Mesenchymal stem cell (in vitro differentiated cells and primary cell): ENCODE data around the gene DRC7.

Experiments used
- DNase-seq: peaks from one replicate; pipeline ENCODE4 v3.0.0-alpha.2; 2013
- H2AFZ ChIP-seq: one replicate; pipeline ENCODE4 v1.6.1; 2013; ENCODE audit warnings: low read depth, mild to moderate bottlenecking, control low read depth, inconsistent platforms, low read length, moderate library complexity
- H2AK5ac ChIP-seq: 2 replicates; pipeline ENCODE4 v1.6.1; 2013; ENCODE audit warnings: low read length, moderate library complexity, mild to moderate bottlenecking, inconsistent platforms; ENCODE audit not compliant: severe bottlenecking
- H2BK120ac ChIP-seq: one replicate; pipeline ENCODE4 v1.6.1; 2013; ENCODE audit warnings: low read depth, mild to moderate bottlenecking, inconsistent platforms, low read length, moderate library complexity
- H2BK12ac ChIP-seq, 2 experiments: one replicate each; pipeline ENCODE4 v1.6.1; 2013; ENCODE audit warnings: inconsistent platforms in 2 of 2, low read length in 2 of 2, mild to moderate bottlenecking in 2 of 2, moderate library complexity in 2 of 2, control low read depth in 1 of 2
- H2BK15ac ChIP-seq: one replicate; pipeline ENCODE4 v1.6.1; 2013; ENCODE audit warnings: mild to moderate bottlenecking, low read depth, inconsistent platforms; ENCODE audit not compliant: poor library complexity, severe bottlenecking
- H2BK5ac ChIP-seq: 2 replicates; pipeline ENCODE4 v1.6.1; 2013; ENCODE audit warnings: low read depth, mild to moderate bottlenecking, low read length, control low read depth, inconsistent platforms; ENCODE audit not compliant: poor library complexity, severe bottlenecking
- H3K14ac ChIP-seq, 2 experiments: one replicate each; pipeline ENCODE4 v1.6.1; 2013; ENCODE audit warnings: inconsistent platforms in 2 of 2, low read length in 2 of 2, control low read depth in 1 of 2, mild to moderate bottlenecking in 1 of 2, moderate library complexity in 1 of 2
- H3K18ac ChIP-seq, 2 experiments: one replicate each; pipeline ENCODE4 v1.6.1; 2013; ENCODE audit warnings: inconsistent platforms in 2 of 2, low read length in 2 of 2, control low read depth in 1 of 2, low read depth in 1 of 2, mild to moderate bottlenecking in 1 of 2
- H3K23ac ChIP-seq, 2 experiments: one replicate each; pipeline ENCODE4 v1.6.1; 2013; ENCODE audit warnings: inconsistent platforms in 2 of 2, low read length in 2 of 2, mild to moderate bottlenecking in 2 of 2, moderate library complexity in 2 of 2, control low read depth in 1 of 2
- H3K27ac ChIP-seq: 2 replicates; pipeline ENCODE4 v1.5.1; 2013; ENCODE audit warnings: mild to moderate bottlenecking, moderate library complexity, low read length, control low read depth, inconsistent platforms; ENCODE audit not compliant: poor library complexity, severe bottlenecking
- H3K27me3 ChIP-seq, 2 experiments: 2 replicates each; pipeline versions ENCODE4 v1.6.1 to v1.7.0; 2013; ENCODE audit warnings: low read length in 2 of 2, mild to moderate bottlenecking in 2 of 2, moderate library complexity in 2 of 2, control low read depth in 1 of 2, inconsistent platforms in 1 of 2; ENCODE audit not compliant: control insufficient read depth in 1 of 2, insufficient read depth in 1 of 2
- H3K36me3 ChIP-seq, 2 experiments: 2 replicates each; pipeline versions ENCODE4 v1.6.1 to v1.7.0; 2013; ENCODE audit warnings: low read length in 2 of 2, control low read depth in 1 of 2, inconsistent platforms in 1 of 2, low read depth in 1 of 2, mild to moderate bottlenecking in 1 of 2; ENCODE audit not compliant: insufficient read depth in 2 of 2, control insufficient read depth in 1 of 2
- H3K4ac ChIP-seq, 2 experiments: one replicate each; pipeline ENCODE4 v1.6.1; 2013; ENCODE audit warnings: inconsistent platforms in 2 of 2, low read length in 2 of 2, mild to moderate bottlenecking in 2 of 2, moderate library complexity in 2 of 2, control low read depth in 1 of 2, low read depth in 1 of 2
- H3K4me1 ChIP-seq: 2 replicates; pipeline ENCODE4 v1.6.1; 2013; ENCODE audit warnings: low read depth, low read length, control low read depth; ENCODE audit not compliant: control insufficient read depth, insufficient read depth
- H3K4me2 ChIP-seq: 2 replicates; pipeline ENCODE4 v1.6.1; 2013; ENCODE audit warnings: low read length, mild to moderate bottlenecking, inconsistent platforms; ENCODE audit not compliant: poor library complexity, severe bottlenecking
- H3K4me3 ChIP-seq, 2 experiments: 2 replicates each; pipeline versions ENCODE4 v1.5.1 to v1.7.0; 2013; ENCODE audit warnings: low read length in 2 of 2, mild to moderate bottlenecking in 2 of 2, control low read depth in 1 of 2, low read depth in 1 of 2; ENCODE audit not compliant: insufficient read depth in 1 of 2
- H3K79me1 ChIP-seq: replicated peaks from 2 replicates; pipeline ENCODE4 v1.6.1; 2013; ENCODE audit warnings: mild to moderate bottlenecking, control low read depth, low read length, inconsistent platforms; ENCODE audit not compliant: poor library complexity, severe bottlenecking
- H3K9ac ChIP-seq: 2 replicates; pipeline ENCODE4 v1.7.0; 2013; ENCODE audit warnings: mild to moderate bottlenecking, low read length, moderate library complexity
- H3K9me3 ChIP-seq: 2 replicates; pipeline ENCODE4 v1.7.0; 2013; ENCODE audit warnings: mild to moderate bottlenecking, low read length; ENCODE audit not compliant: control insufficient read depth
- H4K8ac ChIP-seq: one replicate; pipeline ENCODE4 v1.6.1; 2013; ENCODE audit warnings: inconsistent platforms, mild to moderate bottlenecking, low read length, moderate library complexity
- H4K91ac ChIP-seq: one replicate; pipeline ENCODE4 v1.6.1; 2013; ENCODE audit warnings: mild to moderate bottlenecking, low read length, inconsistent platforms
- WGBS: methylation state at CpG from one replicate; pipeline ENCODE4 v1.1.7; 2013; ENCODE audit warnings: mixed read lengths; 5-methylcytosine and 5-hydroxymethylcytosine counted together

The DRC7 gene

GRCh38 chr16:57766714-57767348 is 72.2 kb downstream of the DRC7 start:
- H2AK5ac ChIP-seq: no peak overlapping the region
- H3K79me1 ChIP-seq: peaks cover 41% of the 10 kb centered on the region
- H3K27me3 ChIP-seq: no peaks in the 10 kb centered on the region
- H2BK5ac ChIP-seq: no peak overlapping the region
- no peak overlapping the region for H4K8ac ChIP-seq
- H2AFZ ChIP-seq: no peak overlapping the region
- no peak overlapping the region for H3K14ac ChIP-seq
- H3K9ac ChIP-seq: no peak overlapping the region
- H2BK12ac ChIP-seq: no peak overlapping the region
- no peak overlapping the region for H2BK15ac ChIP-seq
- H4K91ac ChIP-seq: no peak overlapping the region
- H3K4me2 ChIP-seq: no peak overlapping the region
- no peak overlapping the region for H3K4me3 ChIP-seq
- no peak for DNase-seq
- 95% methylated on average over 15 of the region's 15 CpGs for WGBS
- H3K36me3 ChIP-seq: peaks cover 56 to 94% of the 10 kb centered on the region in 2 experiments
- H2BK120ac ChIP-seq: no peak overlapping the region
- no peak overlapping the region for H3K18ac ChIP-seq
- no peaks in the 10 kb centered on the region for H3K9me3 ChIP-seq
- no peak overlapping the region for H3K27ac ChIP-seq
- H3K4me1 ChIP-seq: peaks cover 50% of the 10 kb centered on the region
- H3K4ac ChIP-seq: no peak overlapping the region
- H3K23ac ChIP-seq: no peak overlapping the region

- Histone ChIP-seq H4K8ac (no peak overlapping the region), H2BK12ac (no peak overlapping the region), H2BK120ac (no peak overlapping the region), H3K36me3 (peaks cover 56 to 87% of the 10 kb centered on the region in 2 experiments), H3K23ac (no peak overlapping the region), H2AK5ac (no peak overlapping the region), H3K4ac (no peak overlapping the region), H3K27me3 (no peaks in the 10 kb centered on the region), H3K9ac (no peak overlapping the region), H3K14ac (no peak overlapping the region), H3K9me3 (no peaks in the 10 kb centered on the region), H3K79me1 (peaks cover 44% of the 10 kb centered on the region), H2AFZ (no peak overlapping the region), H3K4me2 (no peak overlapping the region), H3K4me1 (peaks cover 48% of the 10 kb centered on the region), H3K27ac (no peak overlapping the region), H2BK5ac (no peak overlapping the region), H4K91ac (no peak overlapping the region), H3K18ac (no peak overlapping the region), H3K4me3 (no peak overlapping the region), H2BK15ac (no peak overlapping the region)
- WGBS: 97% methylated on average over 21 of the region's 22 CpGs
- no peak for DNase-seq
Observed at GRCh38 chr16:57769541-57770145, 75.0 kb downstream of the DRC7 start.

GRCh38 chr16:57770361-57770760 is 75.8 kb downstream of the DRC7 start:
- Histone ChIP-seq H2BK5ac (no peak overlapping the region), H3K36me3 (peaks cover 53 to 87% of the 10 kb centered on the region in 2 experiments), H2BK12ac (no peak overlapping the region), H2AFZ (no peak overlapping the region), H3K4me3 (no peak overlapping the region), H3K4me1 (peaks cover 48% of the 10 kb centered on the region), H2BK15ac (no peak overlapping the region), H3K9ac (no peak overlapping the region), H3K79me1 (peaks cover 42% of the 10 kb centered on the region), H4K8ac (no peak overlapping the region), H3K23ac (no peak overlapping the region), H4K91ac (no peak overlapping the region), H3K27me3 (no peaks in the 10 kb centered on the region), H3K4me2 (no peak overlapping the region), H3K27ac (no peak overlapping the region), H3K4ac (no peak overlapping the region), H3K14ac (no peak overlapping the region), H3K18ac (no peak overlapping the region), H2BK120ac (no peak overlapping the region), H3K9me3 (no peaks in the 10 kb centered on the region), H2AK5ac (no peak overlapping the region)
- 97% methylated on average over 15 of the region's 15 CpGs for WGBS
- no peak for DNase-seq

- no peak overlapping the region for H2BK12ac ChIP-seq
Observed at GRCh38 chr16:57771141-57771785, 76.7 kb downstream of the DRC7 start.

More at GRCh38 chr16:57771141-57771785, 76.7 kb downstream of the DRC7 start:
- H3K4me2 ChIP-seq: no peak overlapping the region
- no peak overlapping the region for H4K91ac ChIP-seq
- H2BK120ac ChIP-seq: no peak overlapping the region
- no peak overlapping the region for H3K9ac ChIP-seq
- H3K9me3 ChIP-seq: no peaks in the 10 kb centered on the region
- no peak overlapping the region for H3K4ac ChIP-seq
- no peak overlapping the region for H3K18ac ChIP-seq
- H3K4me3 ChIP-seq: no peak overlapping the region
- H4K8ac ChIP-seq: no peak overlapping the region
- no peak overlapping the region for H3K27ac ChIP-seq
- H3K23ac ChIP-seq: no peak overlapping the region
- no peak overlapping the region for H3K14ac ChIP-seq
- 98% methylated on average over 26 of the region's 26 CpGs for WGBS
- peaks cover 45 to 87% of the 10 kb centered on the region in 2 experiments for H3K36me3 ChIP-seq
- H3K27me3 ChIP-seq: no peaks in the 10 kb centered on the region
- H2BK15ac ChIP-seq: no peak overlapping the region
- H2AFZ ChIP-seq: no peak overlapping the region
- H2BK5ac ChIP-seq: no peak overlapping the region
- peaks cover 51% of the 10 kb centered on the region for H3K4me1 ChIP-seq
- H2AK5ac ChIP-seq: no peak overlapping the region
- H3K79me1 ChIP-seq: peaks cover 36% of the 10 kb centered on the region
- no peak for DNase-seq
